ENCODE measurements around the gene FAM210A. TPM values are rescaled to one million over a fixed set of nuclear protein-coding genes. Genes with fewer than 3 reads are reported as not detected.

FAM210A gene
- polyA plus RNA-seq, 1 of the 3 experiments (the other 2 are of a cell fraction): 10.6 TPM

GRCh38 chr18:13629841-13630715 is 96.3 kb downstream of the FAM210A start (continued):
- TF ChIP-seq IRF3 (IDR thresholded peaks at IDR 0.05; ENCODE audit: low read depth, low read length) (no peak), MAX (IDR thresholded peaks at IDR 0.05; ENCODE audit: low read depth) (no peak), RCOR1 (IDR thresholded peaks at IDR 0.05; ENCODE audit: low read length) (no peak), ELF1 (IDR thresholded peaks at IDR 0.05) (no peak), EP300 (IDR thresholded peaks at IDR 0.05; ENCODE audit: borderline replicate concordance in 1 of 2, low read depth in 1 of 2, low read length in 1 of 2) (no peak), RFX5 (IDR thresholded peaks at IDR 0.05; ENCODE audit: low read length) (no peak), GATA2 (CRISPR knock-in tag; IDR thresholded peaks at IDR 0.05) (no peak), POLR2AphosphoS5 (IDR thresholded peaks at IDR 0.05; ENCODE audit: low read depth, low read length) (no peak), TCF12 (IDR thresholded peaks at IDR 0.05) (no peak), CHD2 (IDR thresholded peaks at IDR 0.05; ENCODE audit: low read length, partially characterized antibody) (peak; percentile 61), ZBTB33 (IDR thresholded peaks at IDR 0.05; ENCODE audit: borderline replicate concordance, low read depth) (no peak), GABPA (IDR thresholded peaks at IDR 0.05; ENCODE audit: low read depth) (no peak), EZH2phosphoT487 (IDR thresholded peaks at IDR 0.05; ENCODE audit: borderline replicate concordance, low read depth) (no peak), FOSL2 (IDR thresholded peaks at IDR 0.05; ENCODE audit: borderline replicate concordance, low read depth) (no peak)

GRCh38 chr18:13628211-13628610 is 98.1 kb downstream of the FAM210A start:
- Histone ChIP-seq H3K27me3 (ENCODE audit: insufficient read depth) (no peaks in the 10 kb centered on the region), H3K9me2 (no peaks in the 10 kb centered on the region), H3K36me3 (replicated peaks in 1 of 2; ENCODE audit: control insufficient read depth in 1 of 2, insufficient read depth in 2 of 2, low read length in 1 of 2) (no peaks in the 10 kb centered on the region), H3K27ac (ENCODE audit: low read depth in 2 of 2, low read length in 1 of 2) (peak overlapping the region in 1 of 2 experiments; percentile 34; a peak in 1 of 4 replicates), H3K4me3 (ENCODE audit: low read depth in 2 of 2, low read length in 1 of 2) (no peak overlapping the region), H2AFZ (ENCODE audit: low read depth) (no peak overlapping the region), H3K4me2 (no peak overlapping the region), H3K4me1 (ENCODE audit: control insufficient read depth in 1 of 2, insufficient read depth in 2 of 2, low read depth in 1 of 2, low read length in 1 of 2) (peaks cover 0 to 36% of the 10 kb centered on the region in 2 experiments; a peak in 2 of 4 replicates), H3K9ac (no peak overlapping the region), H3F3A (replicated peaks; ENCODE audit: insufficient read depth) (no peaks in the 10 kb centered on the region), H3K9me3 (no peaks in the 10 kb centered on the region), H3K79me2 (ENCODE audit: insufficient read depth) (no peaks in the 10 kb centered on the region), H4K20me1 (ENCODE audit: insufficient read depth) (no peaks in the 10 kb centered on the region)
- no peak for DNase-seq
- ChIA-PET CTCF (interaction anchor here (1.3 to 4.2 kb wide), 5 partner anchors 42 to 515 kb away, joined by 4 to 79 read pairs (median 11); no protein-coding TSS in a partner anchor), POLR2A (no interaction called here)
- no peak for TF ChIP-seq MAX (IDR thresholded peaks at IDR 0.05; ENCODE audit: low read depth)
- no peak for TF ChIP-seq FOXM1 (IDR thresholded peaks at IDR 0.05; ENCODE audit: low read depth)
- no peak for TF ChIP-seq ZBTB33 (IDR thresholded peaks at IDR 0.05; ENCODE audit: borderline replicate concordance, low read depth)
- no peak for TF ChIP-seq FOXJ3 (CRISPR knock-in tag; IDR thresholded peaks at IDR 0.05)
- WGBS (ENCODE audit: low lambda C conversion rate): 54% methylated on average over 7 of the region's 9 CpGs

All from SK-N-SH (cell line).